Epithelial cell of proximal tubule (primary cell): ENCODE data around the gene TFIP11. TPM values are rescaled to one million over a fixed set of nuclear protein-coding genes. Genes with fewer than 3 reads are reported as not detected.
A peak's percentile ranks its signal among the peaks of the same experiment; 100 is the strongest.

Experiments
- DNase-seq: peaks from one replicate; pipeline ENCODE4 v3.0.0-alpha.2; 2011; ENCODE audit warnings: low read depth
- H3K4me3 ChIP-seq: 2 replicates; pipeline ENCODE4 v1.5.1; 2011; ENCODE audit warnings: low read depth, mild to moderate bottlenecking, low read length
- CTCF ChIP-seq: conservative IDR thresholded peaks from 2 replicates; pipeline ENCODE4 v1.5.1; 2012; ENCODE audit warnings: low read depth, mild to moderate bottlenecking, low read length
- total RNA-seq: library from RNA; depleted of rRNA; stranded (reverse); fragments of >200 nt; gene quantifications from 2 replicates; pipeline ENCODE4 v1.2.3, GENCODE V29; 2015

The TFIP11 gene
- total RNA-seq, 1 donor from 2014 or later = 17.8 TPM

GRCh38 chr22:26554956-26555355, 42.7 kb upstream of the TFIP11 start:
- no peak for TF ChIP-seq CTCF
- DNase-seq = no peak
- no peak overlapping the region for H3K4me3 ChIP-seq

DNA sequence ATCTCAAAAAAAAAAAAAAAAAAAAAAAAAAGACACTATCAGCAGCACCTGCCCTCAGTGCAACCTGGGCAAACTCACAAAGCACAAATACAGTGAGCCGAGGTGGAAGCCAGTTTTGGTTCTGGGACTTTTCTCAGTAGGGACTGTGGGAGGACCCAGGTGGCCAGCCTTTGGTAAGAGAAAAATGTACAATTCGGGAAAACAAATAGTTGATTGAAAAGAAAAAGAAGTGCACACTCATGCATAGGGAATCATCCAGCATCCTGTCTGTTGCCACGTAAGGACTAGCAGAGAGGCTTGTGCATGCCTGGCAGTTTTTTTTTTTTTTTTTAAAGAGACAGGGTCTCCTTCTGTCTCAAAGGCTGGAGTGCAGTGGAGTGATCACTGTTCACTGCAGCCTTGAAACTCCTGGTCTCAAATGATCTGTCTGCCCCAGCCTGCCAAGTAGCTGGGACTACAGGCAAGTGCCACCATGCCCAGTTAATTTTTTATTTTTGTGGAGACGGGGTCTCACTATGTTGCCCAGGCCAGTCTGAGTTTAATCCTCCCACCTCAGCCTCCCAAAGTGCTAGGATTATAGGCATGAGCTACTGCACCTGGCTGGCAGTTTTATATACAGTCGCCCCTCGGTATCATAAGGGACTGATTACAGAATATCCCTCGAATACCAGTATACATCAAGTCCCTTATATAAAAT, 40.9 kb upstream of the TFIP11 start:
- no peak for TF ChIP-seq CTCF
- H3K4me3 ChIP-seq = no peak overlapping the region
- no peak for DNase-seq

DNA sequence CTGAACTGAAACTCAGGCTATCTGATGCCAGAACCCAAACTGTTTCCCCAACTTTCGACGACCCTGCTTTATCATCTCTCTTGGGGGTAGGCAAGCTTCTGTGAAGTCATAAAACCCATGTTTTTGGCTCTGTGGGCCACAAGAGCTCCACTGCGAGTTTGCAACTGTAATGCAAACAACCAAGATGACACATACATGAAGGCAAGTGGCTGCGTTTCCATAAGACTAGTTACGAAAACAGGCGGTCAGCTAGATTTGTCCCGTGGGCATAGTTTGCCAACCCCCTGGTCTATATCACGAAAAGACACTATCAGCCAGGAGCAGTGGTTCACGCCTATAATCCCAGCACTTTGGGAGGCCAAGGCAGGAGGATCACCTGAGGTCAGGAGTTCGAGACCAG, 40.2 kb upstream of the TFIP11 start:
- H3K4me3 ChIP-seq = no peak overlapping the region
- TF ChIP-seq CTCF = no peak
- no peak for DNase-seq

GRCh38 chr22:26551568-26551967, 39.3 kb upstream of the TFIP11 start:
- DNase-seq = no peak
- TF ChIP-seq CTCF = no peak
- H3K4me3 ChIP-seq = no peak overlapping the region

DNA sequence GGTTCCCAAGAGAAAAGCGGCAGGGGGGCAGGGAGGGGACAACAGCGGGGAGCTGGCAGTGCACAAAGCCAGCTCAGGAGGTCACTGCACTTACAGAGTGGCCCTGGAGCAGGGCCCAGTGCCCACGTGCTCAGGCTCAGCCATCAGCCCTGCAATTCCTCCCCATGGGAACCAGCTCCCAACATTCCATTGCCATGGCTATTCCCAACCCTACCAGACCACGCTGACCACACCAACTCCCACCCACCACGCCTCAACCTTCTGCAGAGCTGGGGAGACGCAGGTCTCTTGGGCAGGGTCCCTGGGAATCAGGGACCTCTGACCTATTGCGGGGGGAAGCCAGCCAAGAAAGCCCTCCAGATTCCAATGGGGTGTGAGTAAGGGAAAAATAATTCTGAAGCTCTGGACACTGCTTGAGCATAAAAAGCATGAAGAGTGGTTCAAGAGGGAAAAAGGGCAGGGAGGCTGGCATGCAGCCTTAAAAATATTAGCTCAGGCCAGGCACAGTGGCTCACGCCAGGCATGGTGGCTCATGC, 38.3 kb upstream of the TFIP11 start:
- H3K4me3 ChIP-seq = no peak overlapping the region
- DNase-seq = peak; percentile 20
- TF ChIP-seq CTCF = no peak

DNA sequence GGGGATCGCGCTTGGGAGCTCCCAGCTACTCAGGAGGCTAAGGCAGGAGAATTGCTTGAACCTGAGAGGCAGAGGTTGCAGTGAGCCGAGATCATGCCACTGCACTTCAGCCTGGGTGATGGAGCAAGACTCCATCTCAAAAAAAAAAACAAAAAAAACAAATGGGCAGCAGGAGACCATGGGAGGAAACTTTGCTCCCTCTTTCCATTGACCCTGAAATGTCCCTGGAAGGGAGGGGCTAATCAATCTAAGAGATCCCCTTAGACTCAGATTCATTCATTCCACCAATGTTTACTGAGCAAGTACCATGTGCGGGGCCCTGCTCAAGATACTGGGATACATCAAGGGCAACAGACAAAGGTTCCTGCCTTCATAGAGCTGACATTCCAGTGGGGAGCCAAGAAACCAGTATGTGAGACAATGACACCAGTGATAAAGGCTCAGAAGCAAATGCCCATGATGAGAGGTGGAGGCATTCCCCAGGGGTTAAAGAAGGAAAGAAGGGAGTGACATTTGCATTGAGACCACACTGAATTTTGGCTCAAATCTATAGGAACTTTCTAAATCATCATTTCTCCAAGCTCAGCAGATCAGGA, 37.7 kb upstream of the TFIP11 start:
- TF ChIP-seq CTCF = no peak
- DNase-seq = no peak
- H3K4me3 ChIP-seq = no peak overlapping the region

DNA sequence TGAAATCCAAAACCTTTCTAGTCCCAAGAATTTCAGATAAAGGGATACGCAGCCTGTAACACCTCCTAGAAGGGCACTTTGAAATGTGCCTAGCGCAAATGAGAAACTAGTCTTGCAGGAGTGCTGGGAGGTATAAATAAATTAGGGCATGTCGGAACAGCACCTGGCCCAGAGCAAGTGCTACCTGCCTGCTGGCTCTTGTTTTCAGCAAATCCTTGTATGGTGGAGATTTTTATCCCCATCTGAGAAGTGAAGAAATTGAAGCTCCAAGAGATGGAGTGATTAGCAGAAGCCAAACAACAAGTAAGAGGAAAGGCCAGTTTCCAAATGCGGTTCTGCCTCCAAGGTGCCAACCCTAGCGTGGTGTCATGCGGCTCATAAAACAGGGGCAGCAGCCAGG, 36.7 kb upstream of the TFIP11 start:
- no peak overlapping the region for H3K4me3 ChIP-seq
- DNase-seq = no peak
- TF ChIP-seq CTCF = no peak
